ENCODE data around the gene NAP1L3. TPM values are rescaled to one million over a fixed set of nuclear protein-coding genes. Genes with fewer than 3 reads are reported as not detected.

Gene NAP1L3
- total RNA-seq (2014; rRNA removed; shearing (Covaris generic)) = 0.47 and 0.66 TPM in 2 replicates

- Histone ChIP-seq H3K27me3 (no peaks in the 10 kb centered on the region), H3K36me3 (no peaks in the 10 kb centered on the region)
These were observed at the start of gene NAP1L3 for GRCh38 chrX:93673056-93673868. Gene NAP1L3, minus strand, starts transcription at chrX:93673578. Its CDS starts 274 bp downstream, at chrX:93673304.

GRCh38 chrX:93711076-93711475 lies 37.7 kb upstream of the NAP1L3 start:
- Histone ChIP-seq H3K27me3 (no peaks in the 10 kb centered on the region), H3K36me3 (no peaks in the 10 kb centered on the region), H3K9me3 (replicated peaks) (no peaks in the 10 kb centered on the region), H3K4me3 (no peak overlapping the region), H3K27ac (no peak overlapping the region), H3K4me1 (no peaks in the 10 kb centered on the region)
- DNase-seq = no peak

More at GRCh38 chrX:93673056-93673868, at the start of gene NAP1L3:
- Histone ChIP-seq H3K27ac (no peak within 1 kb of the TSS), H3K4me1 (no peaks in the 10 kb centered on the region), H3K4me3 (peak within 1 kb of the TSS; percentile 62), H3K9me3 (replicated peaks) (no peaks in the 10 kb centered on the region)
- peak; percentile 42 to 63 for DNase-seq

GRCh38 chrX:93703701-93704100 lies 30.3 kb upstream of the NAP1L3 start:
- no peaks in the 10 kb centered on the region for H3K4me1 ChIP-seq
- H3K4me3 ChIP-seq = no peak overlapping the region
- H3K27me3 ChIP-seq = no peaks in the 10 kb centered on the region
- no peak overlapping the region for H3K27ac ChIP-seq
- no peaks in the 10 kb centered on the region for H3K9me3 ChIP-seq (replicated peaks)
- no peak for DNase-seq
- no peaks in the 10 kb centered on the region for H3K36me3 ChIP-seq

GRCh38 chrX:93695981-93696380 lies 22.6 kb upstream of the NAP1L3 start:
- Histone ChIP-seq H3K27me3 (no peaks in the 10 kb centered on the region), H3K4me3 (no peak overlapping the region), H3K27ac (no peak overlapping the region), H3K36me3 (no peaks in the 10 kb centered on the region), H3K9me3 (replicated peaks) (no peaks in the 10 kb centered on the region), H3K4me1 (no peaks in the 10 kb centered on the region)
- DNase-seq = no peak

- peak within 1 kb of the TSS; percentile 62 for H3K4me3 ChIP-seq
- H3K27ac ChIP-seq = no peak within 1 kb of the TSS
- peak in 1 of 2 experiments; percentile 2 for DNase-seq
- H3K4me1 ChIP-seq = no peaks in the 10 kb centered on the region
- H3K27me3 ChIP-seq = no peaks in the 10 kb centered on the region
- no peaks in the 10 kb centered on the region for H3K9me3 ChIP-seq (replicated peaks)
- H3K36me3 ChIP-seq = no peaks in the 10 kb centered on the region
These were observed 492 bp upstream of the NAP1L3 start, which contains the start of gene FAM133A for GRCh38 chrX:93673869-93674271. Gene FAM133A, plus strand, starts transcription at chrX:93674206. Its CDS starts 35,214 bp downstream, at chrX:93709420.

GRCh38 chrX:93660575-93660974 lies 12.8 kb downstream of the NAP1L3 start:
- no peaks in the 10 kb centered on the region for H3K9me3 ChIP-seq (replicated peaks)
- no peaks in the 10 kb centered on the region for H3K27me3 ChIP-seq
- H3K36me3 ChIP-seq = no peaks in the 10 kb centered on the region
- no peak overlapping the region for H3K27ac ChIP-seq
- H3K4me3 ChIP-seq = no peak overlapping the region
- no peaks in the 10 kb centered on the region for H3K4me1 ChIP-seq
- no peak for DNase-seq

- Histone ChIP-seq H3K9me3 (replicated peaks) (no peaks in the 10 kb centered on the region), H3K4me3 (no peak overlapping the region), H3K4me1 (no peaks in the 10 kb centered on the region), H3K27me3 (no peaks in the 10 kb centered on the region), H3K27ac (no peak overlapping the region), H3K36me3 (no peaks in the 10 kb centered on the region)
- DNase-seq = no peak
These were observed 24.0 kb downstream of the NAP1L3 start for GRCh38 chrX:93649381-93649780.

GRCh38 chrX:93637591-93637990 lies 35.8 kb downstream of the NAP1L3 start:
- Histone ChIP-seq H3K36me3 (no peaks in the 10 kb centered on the region), H3K4me1 (no peaks in the 10 kb centered on the region), H3K27ac (no peak overlapping the region)

More at GRCh38 chrX:93637591-93637990, 35.8 kb downstream of the NAP1L3 start:
- H3K9me3 ChIP-seq (replicated peaks) = no peaks in the 10 kb centered on the region
- no peak for DNase-seq
- no peaks in the 10 kb centered on the region for H3K27me3 ChIP-seq
- no peak overlapping the region for H3K4me3 ChIP-seq

Other genes with a start within 250 kb of the NAP1L3 start
- not detected in 2 replicates for gene FAM133A, start 628 bp upstream of the NAP1L3 start, total RNA-seq (2014; rRNA removed; shearing (Covaris generic))